HEK293T (cell line): ENCODE data around the gene MMP17.
"Not testable (repeated sequence)": the region's sequence is repeated elsewhere in the genome, so short reads cannot be mapped to it uniquely, and the experiment has no call there.

Source experiments
- CTCF ChIA-PET: fragments of 350-600 bp; formaldehyde crosslinking; extraction: SDS; loops from one replicate; lab custom pipeline; 2021; ENCODE audit warnings: antibody characterized with exemption, inconsistent platforms; lab: Yijun Ruan, JAX
- POLR2A ChIA-PET: fragments of 350-600 bp; formaldehyde crosslinking; extraction: SDS; loops from one replicate; lab custom pipeline; 2020; ENCODE audit warnings: antibody characterized with exemption, inconsistent platforms; lab: Yijun Ruan, JAX
- DNase-seq: peaks from one replicate; pipeline ENCODE4 v3.0.0; 2012; ENCODE audit warnings: mixed read lengths; ENCODE audit errors: extremely low spot score
- ARNT ChIP-seq: fragments of 450-650 bp; IDR thresholded peaks from 2 replicates; pipeline ENCODE4 v1.6.1; 2017; ENCODE audit warnings: mild to moderate bottlenecking
- BHLHE40 ChIP-seq: fragments of 450-650 bp; IDR thresholded peaks from 2 replicates; pipeline ENCODE4 v1.6.1; 2016; ENCODE audit warnings: mild to moderate bottlenecking, moderate library complexity, borderline replicate concordance
- CTBP1 ChIP-seq: fragments of 450-650 bp; IDR thresholded peaks from 2 replicates; pipeline ENCODE4 v1.6.1; 2016; ENCODE audit warnings: borderline replicate concordance
- ELF4 ChIP-seq: fragments of 450-650 bp; IDR thresholded peaks from 2 replicates; pipeline ENCODE4 v1.6.1; 2017; ENCODE audit warnings: antibody characterized with exemption
- FOXA1 ChIP-seq: fragments of 450-650 bp; IDR thresholded peaks from 2 replicates; pipeline ENCODE4 v1.6.1; 2016; ENCODE audit warnings: mild to moderate bottlenecking
- FOXK2 ChIP-seq: fragments of 450-650 bp; IDR thresholded peaks from 2 replicates; pipeline ENCODE4 v1.6.1; 2016; ENCODE audit warnings: mild to moderate bottlenecking
- FOXM1 ChIP-seq: fragments of 450-650 bp; IDR thresholded peaks from 2 replicates; pipeline ENCODE4 v1.6.1; 2017; ENCODE audit warnings: mild to moderate bottlenecking, borderline replicate concordance
- HDGF ChIP-seq: fragments of 450-650 bp; IDR thresholded peaks from 2 replicates; pipeline ENCODE4 v1.6.1; 2017; ENCODE audit warnings: antibody characterized with exemption, borderline replicate concordance
- L3MBTL2 ChIP-seq: fragments of 450-650 bp; conservative IDR thresholded peaks from 2 replicates; pipeline ENCODE4 v1.6.1; 2016; ENCODE audit warnings: mild to moderate bottlenecking
- LEF1 ChIP-seq: fragments of 450-650 bp; IDR thresholded peaks from 2 replicates; pipeline ENCODE4 v1.6.1; 2017; ENCODE audit warnings: mild to moderate bottlenecking, borderline replicate concordance
- NFRKB ChIP-seq: fragments of 450-650 bp; IDR thresholded peaks from 2 replicates; pipeline ENCODE4 v1.6.1; 2016; ENCODE audit warnings: mild to moderate bottlenecking, moderate library complexity
- SP1 ChIP-seq: fragments of 450-650 bp; IDR thresholded peaks from 2 replicates; pipeline ENCODE4 v1.6.1; 2017
- SUZ12 ChIP-seq: fragments of 450-650 bp; IDR thresholded peaks from 2 replicates; pipeline ENCODE4 v1.6.1; 2016; ENCODE audit warnings: mild to moderate bottlenecking
- TARDBP ChIP-seq: fragments of 450-650 bp; IDR thresholded peaks from 2 replicates; pipeline ENCODE4 v1.6.1; 2016
- ZNF384 ChIP-seq: fragments of 450-650 bp; IDR thresholded peaks from 2 replicates; pipeline ENCODE4 v1.6.1; 2016
- TF ChIP-seq, protein P1 (sequence below): fragments of 450-650 bp; IDR thresholded peaks from 2 replicates; pipeline ENCODE4 v1.6.1; 2016

The MMP17 gene

DNA sequence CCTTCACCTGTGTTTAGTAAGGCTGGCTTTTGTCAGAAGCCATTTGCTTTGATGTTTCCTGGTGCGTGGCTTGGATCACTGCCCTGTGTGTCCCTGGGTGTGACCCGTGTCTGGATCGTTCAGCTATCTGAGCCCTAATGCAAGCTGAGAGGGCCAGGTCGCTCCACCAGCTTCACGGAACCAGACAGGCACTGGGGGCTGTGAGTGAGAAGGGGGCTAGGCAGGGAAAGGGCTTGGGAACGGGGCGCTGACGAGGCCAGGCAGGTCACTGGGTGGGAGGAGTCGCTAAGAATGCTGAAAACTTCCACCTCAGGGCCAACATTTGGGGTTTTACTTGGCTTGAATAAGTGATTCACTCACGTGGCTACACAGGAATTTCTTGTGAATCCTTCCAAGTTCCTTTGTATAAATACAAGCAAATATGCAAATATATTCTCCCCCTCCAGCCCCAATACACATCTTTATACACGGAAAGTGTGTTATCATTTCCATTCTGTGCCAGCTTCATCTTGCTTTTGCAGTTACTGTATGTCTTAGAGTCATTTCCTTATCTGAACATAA is 24.2 kb upstream of the MMP17 start:
- no peak for TF ChIP-seq L3MBTL2
- no peak for TF ChIP-seq LEF1
- no peak for TF ChIP-seq FOXK2
- TF ChIP-seq FOXA1, result no peak
- no peak for TF ChIP-seq TARDBP
- no peak for TF ChIP-seq SP1
- no peak for TF ChIP-seq SUZ12
- no peak for TF ChIP-seq NFRKB
- TF ChIP-seq ARNT, result no peak
- no peak for TF ChIP-seq FOXM1
- TF ChIP-seq HDGF, result no peak
- TF ChIP-seq ELF4, result no peak
- no peak for TF ChIP-seq ZNF384
- TF ChIP-seq, protein P1, sequence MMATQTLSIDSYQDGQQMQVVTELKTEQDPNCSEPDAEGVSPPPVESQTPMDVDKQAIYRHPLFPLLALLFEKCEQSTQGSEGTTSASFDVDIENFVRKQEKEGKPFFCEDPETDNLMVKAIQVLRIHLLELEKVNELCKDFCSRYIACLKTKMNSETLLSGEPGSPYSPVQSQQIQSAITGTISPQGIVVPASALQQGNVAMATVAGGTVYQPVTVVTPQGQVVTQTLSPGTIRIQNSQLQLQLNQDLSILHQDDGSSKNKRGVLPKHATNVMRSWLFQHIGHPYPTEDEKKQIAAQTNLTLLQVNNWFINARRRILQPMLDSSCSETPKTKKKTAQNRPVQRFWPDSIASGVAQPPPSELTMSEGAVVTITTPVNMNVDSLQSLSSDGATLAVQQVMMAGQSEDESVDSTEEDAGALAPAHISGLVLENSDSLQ, result no peak
- no peak for TF ChIP-seq CTBP1
- TF ChIP-seq BHLHE40, result no peak
- ChIA-PET POLR2A (no interaction called here), CTCF (no interaction called here)
- DNase-seq, result no peak

DNA sequence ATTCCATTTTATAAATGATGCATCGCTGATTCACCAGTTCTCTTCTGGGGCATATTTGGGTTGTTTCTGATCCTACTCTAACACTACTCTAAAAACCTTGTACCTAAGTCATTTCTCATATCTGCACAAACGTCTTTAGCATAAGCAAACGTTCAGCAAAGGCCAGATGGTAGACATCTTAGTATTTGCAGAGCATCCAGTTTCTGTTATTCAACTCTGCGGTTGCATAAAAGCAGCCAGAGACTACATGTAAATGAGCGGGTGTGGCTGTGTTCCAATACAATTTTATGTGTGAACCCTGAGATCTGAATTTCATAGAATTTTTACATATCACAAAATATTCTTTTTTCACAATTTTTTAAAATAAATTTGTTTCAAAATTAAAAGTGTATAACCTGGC is 22.8 kb upstream of the MMP17 start:
- no peak for TF ChIP-seq BHLHE40
- TF ChIP-seq HDGF, result no peak
- TF ChIP-seq ARNT, result no peak
- no peak for TF ChIP-seq SP1
- no peak for TF ChIP-seq SUZ12
- TF ChIP-seq CTBP1, result no peak
- no peak for TF ChIP-seq FOXM1
- TF ChIP-seq FOXK2, result no peak
- TF ChIP-seq LEF1, result no peak
- no peak for TF ChIP-seq L3MBTL2
- TF ChIP-seq ZNF384, result no peak
- no peak for TF ChIP-seq FOXA1
- TF ChIP-seq NFRKB, result no peak
- TF ChIP-seq, protein P1, result no peak
- no peak for TF ChIP-seq TARDBP
- no peak for TF ChIP-seq ELF4
- ChIA-PET CTCF (no interaction called here), POLR2A (no interaction called here)
- no peak for DNase-seq

DNA sequence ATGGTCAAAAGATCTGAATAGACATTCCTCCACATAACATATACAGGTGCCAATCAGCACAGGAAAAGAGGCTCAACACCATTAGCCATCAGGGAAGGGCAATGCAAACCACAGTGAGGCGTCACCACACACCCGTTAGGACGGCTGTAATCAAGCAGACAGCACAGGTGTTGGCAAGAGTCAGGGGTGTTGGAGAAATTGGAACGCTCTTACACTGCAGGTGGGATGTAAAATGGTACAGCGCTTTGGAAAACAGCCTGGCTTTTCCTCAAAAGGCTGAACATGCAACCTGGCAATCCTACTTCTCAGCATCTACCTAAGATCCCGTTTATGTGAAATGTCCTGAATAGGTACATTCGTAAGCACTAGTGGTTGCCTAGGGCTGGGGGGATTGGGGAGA is 21.5 kb upstream of the MMP17 start:
- ChIA-PET POLR2A (no interaction called here), CTCF (no interaction called here)
- TF ChIP-seq, protein P1, result no peak
- no peak for TF ChIP-seq HDGF
- no peak for TF ChIP-seq ARNT
- TF ChIP-seq SUZ12, result no peak
- TF ChIP-seq BHLHE40, result no peak
- no peak for TF ChIP-seq FOXA1
- TF ChIP-seq FOXM1, result no peak
- no peak for TF ChIP-seq NFRKB
- TF ChIP-seq ELF4, result no peak
- no peak for DNase-seq

DNA sequence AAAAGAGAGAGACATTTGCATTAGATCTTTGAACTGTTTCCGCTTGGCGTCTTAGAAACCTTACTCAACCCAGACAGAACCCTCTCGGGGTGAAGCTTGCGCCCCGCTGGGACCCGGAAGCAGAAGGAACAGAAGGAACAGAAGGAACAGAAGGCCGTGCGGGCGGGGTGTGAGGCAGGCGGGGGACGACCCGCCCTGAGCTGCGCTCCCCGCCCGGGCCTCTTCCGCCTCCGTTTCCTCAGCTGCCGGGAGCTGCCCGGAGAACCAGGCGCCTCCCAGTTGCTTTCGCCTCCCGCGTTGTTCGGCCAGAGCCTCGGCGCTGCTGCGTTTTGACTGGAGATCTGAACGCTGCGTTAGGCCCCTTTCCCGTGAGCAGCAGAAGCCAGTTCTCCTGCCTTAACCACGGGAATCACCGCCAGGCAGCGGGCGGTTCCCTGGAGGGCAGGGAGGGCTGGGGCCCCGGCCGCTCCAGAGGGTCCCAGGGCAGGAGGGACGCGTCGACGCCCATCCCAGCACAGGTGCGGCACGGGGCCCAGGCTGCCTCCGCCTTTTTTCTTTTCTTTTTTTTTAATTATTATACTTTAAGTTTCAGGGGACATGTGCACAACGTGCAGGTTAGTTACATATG is 19.3 kb upstream of the MMP17 start:
- TF ChIP-seq, protein P1, result no peak
- TF ChIP-seq ARNT (no peak), NFRKB (no peak), FOXA1 (no peak)
- no peak for DNase-seq
- POLR2A ChIA-PET, result no interaction called here
- CTCF ChIA-PET, result no interaction called here

DNA sequence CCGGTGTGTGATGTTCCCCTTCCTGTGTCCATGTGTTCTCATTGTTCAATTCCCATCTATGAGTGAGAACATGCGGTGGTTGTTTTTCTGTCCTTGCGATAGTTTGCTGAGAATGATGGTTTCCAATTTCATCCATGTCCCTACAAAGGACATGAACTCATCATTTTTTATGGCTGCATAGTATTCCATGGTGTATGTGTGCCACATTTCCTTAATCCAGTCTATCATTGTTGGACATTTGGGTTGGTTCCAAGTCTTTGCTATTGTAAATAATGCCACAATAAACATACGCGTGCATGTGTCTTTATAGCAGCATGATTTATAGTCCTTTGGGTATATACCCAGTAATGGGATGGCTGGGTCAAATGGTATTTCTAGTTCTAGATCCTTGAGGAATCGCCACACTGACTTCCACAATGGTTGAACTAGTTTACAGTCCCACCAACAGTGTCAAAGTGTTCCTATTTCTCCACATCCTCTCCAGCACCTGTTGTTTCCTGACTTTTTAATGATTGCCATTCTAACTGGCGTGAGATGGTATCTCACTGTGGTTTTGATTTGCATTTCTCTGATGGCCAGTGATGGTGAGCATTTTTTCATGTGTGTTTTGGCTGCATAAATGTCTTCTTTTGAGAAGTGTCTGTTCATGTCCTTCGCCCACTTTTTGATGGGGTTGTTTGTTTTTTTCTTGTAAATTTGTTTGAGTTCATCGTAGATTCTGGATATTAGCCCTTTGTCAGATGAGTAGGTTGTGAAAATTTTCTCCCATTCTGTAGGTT is 18.5 kb upstream of the MMP17 start:
- CTCF ChIA-PET, DNase-seq, POLR2A ChIA-PET: not testable (repeated sequence)

DNA sequence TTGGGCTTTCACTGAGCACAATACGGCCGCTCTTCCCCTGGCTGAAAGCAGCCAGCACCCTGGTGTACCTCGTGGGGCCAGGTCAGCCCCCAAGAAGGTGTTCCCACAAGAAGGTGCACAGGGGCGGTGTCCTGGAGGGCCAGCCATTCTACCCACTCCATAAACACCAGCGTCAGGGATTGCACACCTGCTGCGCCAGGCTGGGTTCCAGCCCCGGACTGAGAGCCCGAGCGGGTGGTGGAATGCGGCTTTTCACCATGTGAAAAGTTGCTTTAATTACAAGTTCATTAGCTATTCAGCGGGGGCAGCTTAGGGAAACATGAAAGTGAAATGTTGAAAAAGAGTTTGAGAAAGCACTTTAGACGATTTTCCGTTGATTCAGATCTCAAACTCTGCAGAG is 17.5 kb upstream of the MMP17 start:
- TF ChIP-seq BHLHE40 (no peak), ZNF384 (no peak), LEF1 (no peak), FOXM1 (no peak), ARNT (no peak), SUZ12 (no peak), NFRKB (no peak), HDGF (no peak), ELF4 (no peak), FOXA1 (no peak), CTBP1 (no peak), FOXK2 (no peak), L3MBTL2 (no peak), SP1 (no peak), TARDBP (no peak)
- TF ChIP-seq, protein P1, result no peak
- DNase-seq, result no peak
- ChIA-PET POLR2A (interaction anchor here (1.4 kb wide), 1 partner anchor 15 kb away, joined by 3 read pairs; no protein-coding TSS in a partner anchor), CTCF (no interaction called here)
